ENCODE measurements around the gene FAM219A.
"Not testable (repeated sequence)": the region's sequence is repeated elsewhere in the genome, so short reads cannot be mapped to it uniquely, and the experiment has no call there.

The FAM219A gene

GRCh38 chr9:34498553-34498952 lies 40.2 kb upstream of the FAM219A start:
- no peak for DNase-seq (ENCODE audit: low read depth in 1 of 2, low spot score in 1 of 2)
- in situ Hi-C loops (cut with HindIII; ENCODE audit: low pct_unique_long_range_greater_than_20kb, low sequenced_read_pairs) = no loop called here
- no peak for TF ChIP-seq JUND (IDR thresholded peaks at IDR 0.05; ENCODE audit: low read depth)

DNA sequence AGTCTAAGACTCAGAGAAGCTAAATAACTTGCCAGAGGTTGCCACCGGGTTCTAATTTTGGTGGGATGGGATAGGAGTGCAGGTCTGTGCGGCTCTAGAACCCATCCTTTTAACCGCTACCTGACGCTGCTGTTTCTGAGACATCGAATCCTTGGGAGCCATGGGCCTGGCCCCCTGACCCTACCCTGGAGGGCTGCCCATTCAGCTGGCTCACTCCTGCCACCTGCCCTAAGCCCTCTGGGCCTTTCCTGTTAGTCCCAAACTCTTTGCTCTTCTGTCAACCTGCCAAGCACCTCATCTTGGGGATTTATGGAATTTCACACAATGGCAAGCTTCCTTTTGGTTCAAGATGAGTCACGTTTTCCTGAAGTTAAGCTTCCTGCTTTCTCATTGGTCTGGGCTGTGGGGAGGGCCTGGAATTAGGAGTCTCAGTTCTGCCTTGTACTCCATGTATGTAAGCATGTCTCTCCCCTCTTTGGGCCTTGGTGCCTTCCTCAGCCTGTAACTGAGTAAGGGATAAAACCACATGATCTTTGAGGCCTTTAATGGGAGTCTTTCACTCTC lies 37.9 kb upstream of the FAM219A start:
- in situ Hi-C loops (cut with HindIII; ENCODE audit: low pct_unique_long_range_greater_than_20kb, low sequenced_read_pairs) = no loop called here
- TF ChIP-seq JUND (IDR thresholded peaks at IDR 0.05; ENCODE audit: low read depth) = no peak
- no peak for DNase-seq (ENCODE audit: low read depth in 1 of 2, low spot score in 1 of 2)

GRCh38 chr9:34493972-34494535 lies 35.7 kb upstream of the FAM219A start:
- no peak for TF ChIP-seq JUND (IDR thresholded peaks at IDR 0.05; ENCODE audit: low read depth)
- DNase-seq (ENCODE audit: low read depth in 1 of 2, low spot score in 1 of 2) = peak; percentile 34 to 64
- in situ Hi-C loops (cut with HindIII; ENCODE audit: low pct_unique_long_range_greater_than_20kb, low sequenced_read_pairs) = no loop called here

GRCh38 chr9:34492051-34492450 lies 33.7 kb upstream of the FAM219A start:
- in situ Hi-C loops (cut with HindIII; ENCODE audit: low pct_unique_long_range_greater_than_20kb, low sequenced_read_pairs) = no loop called here
- TF ChIP-seq JUND (IDR thresholded peaks at IDR 0.05; ENCODE audit: low read depth) = no peak
- DNase-seq (ENCODE audit: low read depth in 1 of 2, low spot score in 1 of 2) = no peak

DNA sequence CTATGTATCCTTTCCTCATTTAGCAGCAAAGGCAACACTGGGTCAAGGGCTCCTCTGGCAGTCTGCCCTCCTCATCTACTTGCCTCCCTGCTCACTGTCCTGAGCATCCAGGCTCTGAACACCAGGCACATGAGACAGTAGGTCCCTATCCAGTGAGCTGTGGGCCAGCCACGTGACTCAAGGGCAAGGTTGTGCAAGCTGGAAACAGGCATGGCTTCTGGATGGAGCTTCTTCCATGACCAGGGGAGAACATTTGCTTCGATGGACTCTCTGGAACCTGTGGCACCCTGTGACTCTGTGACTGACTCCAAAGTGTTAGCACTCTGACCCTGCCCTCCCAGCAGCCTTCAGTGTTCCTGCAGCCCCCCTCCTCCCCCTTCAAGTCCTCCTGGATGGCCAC lies 33.2 kb upstream of the FAM219A start:
- no peak for TF ChIP-seq JUND (IDR thresholded peaks at IDR 0.05; ENCODE audit: low read depth)
- DNase-seq (ENCODE audit: low read depth in 1 of 2, low spot score in 1 of 2) = no peak
- in situ Hi-C loops (cut with HindIII; ENCODE audit: low pct_unique_long_range_greater_than_20kb, low sequenced_read_pairs) = no loop called here

DNA sequence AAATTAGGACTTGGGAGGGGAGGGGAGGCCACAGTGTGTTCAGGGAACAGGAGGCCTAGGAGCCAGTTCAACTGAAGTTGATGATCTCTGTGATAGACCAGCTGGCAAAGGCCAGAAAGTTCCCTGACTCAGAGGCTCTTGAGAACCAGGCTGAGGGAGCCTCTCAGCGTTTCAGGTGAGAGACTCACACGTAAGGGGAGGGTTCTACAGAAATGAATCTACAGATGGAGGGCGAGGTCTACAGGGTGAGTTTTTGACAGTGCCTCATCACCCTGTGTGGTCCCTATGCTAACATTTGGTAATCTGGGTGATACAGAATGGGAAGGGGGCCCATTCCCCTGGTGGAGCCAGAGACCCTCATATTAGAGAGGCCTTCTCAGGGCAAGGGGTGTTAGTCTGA lies 32.4 kb upstream of the FAM219A start:
- in situ Hi-C loops (cut with HindIII; ENCODE audit: low pct_unique_long_range_greater_than_20kb, low sequenced_read_pairs) = no loop called here
- DNase-seq (ENCODE audit: low read depth in 1 of 2, low spot score in 1 of 2) = no peak
- no peak for TF ChIP-seq JUND (IDR thresholded peaks at IDR 0.05; ENCODE audit: low read depth)

DNA sequence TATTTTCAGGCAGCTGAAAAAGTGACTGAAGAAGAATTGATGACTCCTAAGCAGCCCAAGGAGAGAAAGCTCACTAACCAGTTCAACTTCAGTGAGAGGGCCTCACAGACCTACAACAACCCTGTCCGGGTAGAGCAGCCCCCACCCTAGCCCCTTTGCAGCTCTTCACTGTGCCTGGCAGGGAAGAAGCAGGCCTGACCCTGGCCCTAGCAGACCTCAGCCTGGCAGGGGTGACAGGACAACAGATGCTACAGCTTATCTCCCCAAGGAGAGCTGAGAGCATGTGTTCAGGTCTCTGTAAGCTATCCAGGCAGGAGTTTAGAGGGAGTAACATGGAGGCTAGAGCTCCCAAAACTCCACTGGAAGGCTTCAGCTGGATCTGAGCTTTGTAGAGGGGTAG lies 32.0 kb upstream of the FAM219A start:
- in situ Hi-C loops (cut with HindIII; ENCODE audit: low pct_unique_long_range_greater_than_20kb, low sequenced_read_pairs) = no loop called here
- no peak for TF ChIP-seq JUND (IDR thresholded peaks at IDR 0.05; ENCODE audit: low read depth)
- DNase-seq (ENCODE audit: low read depth in 1 of 2, low spot score in 1 of 2) = no peak

- in situ Hi-C loops (cut with HindIII; ENCODE audit: low pct_unique_long_range_greater_than_20kb, low sequenced_read_pairs) = no loop called here
- TF ChIP-seq JUND (IDR thresholded peaks at IDR 0.05; ENCODE audit: low read depth) = no peak
Measured at GRCh38 chr9:34486572-34486971, 28.2 kb upstream of the FAM219A start.

GRCh38 chr9:34485822-34486221 lies 27.5 kb upstream of the FAM219A start:
- DNase-seq (ENCODE audit: low read depth in 1 of 2, low spot score in 1 of 2) = no peak
- no peak for TF ChIP-seq JUND (IDR thresholded peaks at IDR 0.05; ENCODE audit: low read depth)
- in situ Hi-C loops (cut with HindIII; ENCODE audit: low pct_unique_long_range_greater_than_20kb, low sequenced_read_pairs) = no loop called here

More at GRCh38 chr9:34486572-34486971, 28.2 kb upstream of the FAM219A start:
- DNase-seq (ENCODE audit: low read depth in 1 of 2, low spot score in 1 of 2) = no peak

DNA sequence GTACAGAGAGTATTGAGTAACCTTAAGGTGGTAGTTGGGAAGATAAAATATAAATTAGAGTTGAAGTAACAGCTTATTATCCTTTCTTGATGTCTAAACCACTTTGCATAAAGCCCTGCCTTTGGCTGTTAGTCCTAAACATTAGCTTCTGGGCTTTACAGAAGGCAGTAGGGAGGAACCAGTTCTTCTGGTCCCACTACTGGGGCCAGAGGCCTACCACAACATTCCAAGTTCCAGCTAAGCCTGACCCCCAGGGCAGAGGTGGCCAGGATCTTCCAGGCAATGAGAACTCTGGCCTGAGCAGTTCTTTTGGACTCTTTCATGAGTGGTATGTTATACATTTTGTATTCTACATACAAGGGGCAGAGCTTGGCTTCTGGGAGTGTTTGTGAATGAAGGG lies 26.3 kb upstream of the FAM219A start:
- peak; percentile 37 to 91 for DNase-seq (ENCODE audit: low read depth in 1 of 2, low spot score in 1 of 2)
- TF ChIP-seq JUND (IDR thresholded peaks at IDR 0.05; ENCODE audit: low read depth) = no peak
- in situ Hi-C loops (cut with HindIII; ENCODE audit: low pct_unique_long_range_greater_than_20kb, low sequenced_read_pairs) = no loop called here

- DNase-seq (ENCODE audit: low read depth in 1 of 2, low spot score in 1 of 2); in situ Hi-C loops (cut with HindIII; ENCODE audit: low pct_unique_long_range_greater_than_20kb, low sequenced_read_pairs): not testable (repeated sequence)
Measured at GRCh38 chr9:34482746-34483145, 24.4 kb upstream of the FAM219A start.

- in situ Hi-C loops (cut with HindIII; ENCODE audit: low pct_unique_long_range_greater_than_20kb, low sequenced_read_pairs) = not testable (repeated sequence)
Measured at GRCh38 chr9:34481620-34482019, 23.2 kb upstream of the FAM219A start.

GRCh38 chr9:34479431-34479866 lies 21.1 kb upstream of the FAM219A start:
- in situ Hi-C loops (cut with HindIII; ENCODE audit: low pct_unique_long_range_greater_than_20kb, low sequenced_read_pairs) = no loop called here
- TF ChIP-seq JUND (IDR thresholded peaks at IDR 0.05; ENCODE audit: low read depth) = no peak
- DNase-seq (ENCODE audit: low read depth in 1 of 2, low spot score in 1 of 2) = no peak

More at GRCh38 chr9:34481620-34482019, 23.2 kb upstream of the FAM219A start:
- DNase-seq (ENCODE audit: low read depth in 1 of 2, low spot score in 1 of 2) = not testable (repeated sequence)

DNA sequence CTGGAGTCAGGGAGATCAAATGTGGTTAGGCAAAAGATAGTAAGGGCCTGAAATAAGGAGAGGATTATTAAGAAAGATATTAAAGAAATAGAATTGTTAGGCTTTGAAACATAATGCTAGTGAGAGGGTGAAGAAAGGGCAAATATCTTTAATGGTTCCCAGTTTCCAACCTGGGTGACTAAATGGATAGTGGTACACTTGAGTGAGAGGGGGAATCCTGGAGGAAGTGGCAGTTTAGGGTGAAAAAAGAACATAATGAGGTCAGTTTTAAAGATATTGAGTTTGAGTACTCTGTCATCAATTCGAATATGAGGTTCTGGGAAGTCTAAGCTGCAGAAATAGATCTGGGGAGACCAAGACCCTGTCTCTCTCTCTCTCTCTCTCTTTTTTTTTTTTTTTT lies 19.2 kb upstream of the FAM219A start:
- in situ Hi-C loops (cut with HindIII; ENCODE audit: low pct_unique_long_range_greater_than_20kb, low sequenced_read_pairs) = no loop called here
- TF ChIP-seq JUND (IDR thresholded peaks at IDR 0.05; ENCODE audit: low read depth) = no peak
- no peak for DNase-seq (ENCODE audit: low read depth in 1 of 2, low spot score in 1 of 2)

Measured in T47D (cell line).